Measurements from ENCODE around the gene DPF3.

- no peak for TF ChIP-seq EZH2 (optimal IDR thresholded peaks at IDR 0.05; ENCODE audit: low read depth, low read length)
- no peak for TF ChIP-seq CTCF (IDR thresholded peaks at IDR 0.05; ENCODE audit: low read length)
- no peak for TF ChIP-seq EZH2phosphoT487 (IDR thresholded peaks at IDR 0.05; ENCODE audit: low read length)
Observed at GRCh38 chr14:72916174-72916573, 22.3 kb upstream of the DPF3 start.
